GM12801 (cell line): ENCODE measurements around the gene ATF6.

Source experiments
- CTCF ChIP-seq: IDR thresholded peaks from one replicate; pipeline ENCODE4 v1.5.1; 2011; ENCODE audit warnings: control low read depth; ENCODE audit not compliant: insufficient read length; ENCODE audit errors: extremely low read depth

Gene ATF6

GRCh38 chr1:161946071-161946987 lies 180.2 kb downstream of the ATF6 start:
- TF ChIP-seq CTCF = no peak

GRCh38 chr1:161948435-161948834 lies 182.3 kb downstream of the ATF6 start:
- TF ChIP-seq CTCF = no peak

- no peak for TF ChIP-seq CTCF
Observed at GRCh38 chr1:161949548-161949947, 183.4 kb downstream of the ATF6 start.

DNA sequence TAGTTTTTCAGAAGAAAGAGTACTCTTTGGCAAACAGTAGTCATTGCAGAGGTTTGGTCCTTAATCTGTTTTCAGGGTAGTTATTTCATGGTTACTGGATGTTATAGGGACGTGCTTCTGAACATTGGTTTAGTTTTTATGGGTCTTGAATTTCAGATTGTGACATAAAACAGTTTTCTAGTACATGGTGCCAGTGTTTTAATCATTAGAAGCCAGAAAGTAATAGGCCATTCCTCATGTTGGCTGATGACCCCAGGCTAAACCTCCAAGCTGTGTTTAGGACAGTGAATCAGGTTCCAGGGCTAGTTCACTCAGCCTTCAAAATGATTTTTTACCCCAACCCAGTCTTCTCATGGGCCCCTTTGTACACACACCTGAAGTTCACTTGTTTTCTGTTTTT lies 184.3 kb downstream of the ATF6 start:
- TF ChIP-seq CTCF = no peak

GRCh38 chr1:161951646-161952045 lies 185.5 kb downstream of the ATF6 start:
- no peak for TF ChIP-seq CTCF

- TF ChIP-seq CTCF = no peak
Observed at GRCh38 chr1:161952607-161953172, 186.6 kb downstream of the ATF6 start.

DNA sequence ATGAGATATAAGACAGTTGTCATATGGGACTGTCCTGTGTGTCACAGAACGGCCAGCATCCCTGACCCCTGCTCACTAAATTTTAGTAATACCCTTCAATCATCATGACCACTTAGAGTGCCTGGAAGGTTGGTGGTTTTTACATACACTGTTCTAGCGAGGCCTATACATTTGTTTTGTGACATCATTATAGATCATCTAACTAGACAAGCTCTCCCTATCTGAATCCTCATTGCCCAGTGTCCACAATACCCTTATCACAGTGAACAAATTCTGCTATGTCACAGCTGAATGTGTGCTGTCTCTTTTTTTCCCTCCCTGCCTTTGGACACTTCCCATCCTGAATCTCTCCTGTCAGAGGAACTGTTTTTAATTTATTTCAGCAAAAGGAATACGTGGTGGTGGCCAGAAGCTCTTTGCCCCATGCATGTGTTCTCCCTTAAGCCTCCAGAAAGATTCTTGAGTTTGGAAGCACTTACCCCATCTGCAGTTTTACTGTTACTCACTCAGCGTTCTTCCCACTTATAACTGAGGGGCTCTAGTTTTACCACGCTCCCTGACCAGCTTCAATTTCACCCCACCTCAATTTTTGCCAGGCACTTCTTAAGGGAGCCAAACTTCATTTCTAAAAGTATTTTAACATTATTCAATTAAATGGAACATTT lies 187.3 kb downstream of the ATF6 start:
- TF ChIP-seq CTCF = no peak
